Lung microvascular endothelial cell (primary cell): ENCODE data around the gene MARK4. TPM values are rescaled to one million over a fixed set of nuclear protein-coding genes. Genes with fewer than 3 reads are reported as not detected.

Experiments used
- total RNA-seq: library from RNA; depleted of rRNA; stranded (reverse); fragments of >200 nt; gene quantifications from 2 replicates; pipeline ENCODE4 v1.2.1, GENCODE V29; 2014

Gene MARK4
- total RNA-seq, 1 donor from 2014 or later: 23.0 TPM

Other genes with a start within 250 kb of the MARK4 start
- 8.1 and 11.1 TPM in 2 replicates for gene RELB, start 249.8 kb upstream of the MARK4 start, total RNA-seq
- gene CLASRP, start 212.2 kb upstream of the MARK4 start, total RNA-seq: 5.9 and 9.1 TPM in 2 replicates
- under 0.01 TPM in 2 replicates for gene ZNF296, start 174.8 kb upstream of the MARK4 start, total RNA-seq
- gene GEMIN7, start 172.0 kb upstream of the MARK4 start, total RNA-seq: 15.5 and 17.0 TPM in 2 replicates
- gene PPP1R37, start 158.1 kb upstream of the MARK4 start, total RNA-seq: 16.3 and 24.0 TPM in 2 replicates
- 0.20 and 0.22 TPM in 2 replicates for gene NKPD1, start 90.3 kb upstream of the MARK4 start, total RNA-seq
- gene TRAPPC6A, start 73.0 kb upstream of the MARK4 start, total RNA-seq: 22.9 and 36.1 TPM in 2 replicates
- 2.0 and 3.8 TPM in 2 replicates for gene BLOC1S3, start 72.5 kb upstream of the MARK4 start, total RNA-seq
- 0.20 and 0.44 TPM in 2 replicates for gene EXOC3L2, start 5.9 kb upstream of the MARK4 start, total RNA-seq
- under 0.01 TPM in 2 replicates for gene CKM, start 71.6 kb downstream of the MARK4 start, total RNA-seq
- 0.20 and 0.22 TPM in 2 replicates for gene KLC3, start 89.5 kb downstream of the MARK4 start, total RNA-seq
- 13.9 and 19.4 TPM in 2 replicates for gene ERCC2, start 119.3 kb downstream of the MARK4 start, total RNA-seq
- 6.1 and 17.5 TPM in 2 replicates for gene PPP1R13L, start 153.8 kb downstream of the MARK4 start, total RNA-seq
- 4.6 and 11.3 TPM in 2 replicates for gene POLR1G, start 155.4 kb downstream of the MARK4 start, total RNA-seq
- gene ERCC1, start 172.6 kb downstream of the MARK4 start, total RNA-seq: 49.0 and 51.2 TPM in 2 replicates
- gene FOSB, start 216.7 kb downstream of the MARK4 start, total RNA-seq: 0.65 and 23.4 TPM in 2 replicates
- 5.0 and 5.6 TPM in 2 replicates for gene RTN2, start 245.8 kb downstream of the MARK4 start, total RNA-seq
- 1.3 TPM in 1 of 2 replicates, not detected in the other for gene PPM1N, start 247.2 kb downstream of the MARK4 start, total RNA-seq